GM21423 (cell line): ENCODE data around the gene NAA25.

Source experiments
- ATAC-seq: cut with Tn5 transposase; IDR thresholded peaks from one replicate; pipeline ENCODE4 v1.9.1; 2021; ENCODE audit warnings: mild to moderate bottlenecking, moderate library complexity; ENCODE audit not compliant: unreplicated experiment

The NAA25 gene

DNA sequence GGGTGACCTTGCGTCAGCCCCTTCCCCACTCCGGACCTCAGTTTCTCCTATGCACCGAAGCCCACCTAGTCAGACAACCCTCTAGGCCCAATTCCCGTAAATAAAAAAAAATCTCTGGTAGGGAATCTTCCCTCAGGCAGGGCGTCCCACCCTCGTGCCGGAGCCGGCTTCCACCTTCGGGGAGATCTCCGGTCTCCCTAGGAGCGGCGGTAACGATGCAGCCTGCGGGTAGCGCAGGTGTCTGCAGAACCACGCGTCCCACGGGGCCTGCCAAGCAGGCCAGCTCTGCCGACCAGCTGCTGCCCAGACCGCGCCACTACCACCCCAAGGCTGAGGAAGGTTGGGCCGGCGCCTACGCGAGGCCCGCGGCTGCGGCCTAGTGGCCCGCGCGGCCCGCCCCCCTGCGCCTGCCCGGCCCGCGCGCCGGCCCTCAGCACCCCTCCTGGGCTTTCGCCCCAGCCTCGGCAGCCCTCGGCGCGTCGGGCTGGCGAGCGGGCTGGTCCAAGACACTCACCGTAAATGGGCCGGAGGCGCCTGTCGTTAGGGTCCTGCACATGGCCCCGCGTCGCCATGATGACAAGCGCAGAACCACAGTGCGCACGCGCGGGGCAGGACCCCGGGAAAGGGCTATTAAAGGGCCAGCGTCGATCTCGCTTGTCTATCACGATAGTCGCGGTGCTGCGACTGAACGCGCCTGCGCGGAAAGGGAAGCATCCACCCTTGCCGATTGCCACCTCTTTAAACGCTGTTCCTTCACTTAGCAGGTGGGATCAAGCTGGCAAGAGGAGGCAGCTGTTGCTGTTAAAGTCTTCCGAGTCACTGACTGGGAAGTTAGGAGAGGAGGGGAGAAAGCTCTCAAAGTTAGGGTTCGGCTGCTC lies at the start of gene NAA25:
NAA25 (minus strand) TSS at position 582 of the 878 bp plus-strand sequence; CDS start at position 572, 10 bp downstream.
- peak; percentile 74 for ATAC-seq

DNA sequence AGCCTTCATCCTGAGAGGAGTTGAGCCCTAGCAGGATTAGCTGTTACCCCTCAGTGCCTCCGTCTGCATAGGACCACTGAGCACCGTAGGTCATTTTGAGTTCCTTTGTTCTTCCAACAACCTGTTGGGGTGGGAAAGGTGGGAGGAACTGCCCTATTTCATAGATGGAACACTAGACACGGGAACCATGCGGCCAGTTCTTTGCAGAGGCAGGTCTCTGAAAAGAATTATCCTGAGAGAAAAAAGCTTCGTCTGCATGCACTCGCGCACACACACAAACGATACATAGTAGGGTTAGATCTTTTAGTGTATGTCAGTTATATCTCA lies 45.3 kb upstream of the NAA25 start:
- no peak for ATAC-seq

DNA sequence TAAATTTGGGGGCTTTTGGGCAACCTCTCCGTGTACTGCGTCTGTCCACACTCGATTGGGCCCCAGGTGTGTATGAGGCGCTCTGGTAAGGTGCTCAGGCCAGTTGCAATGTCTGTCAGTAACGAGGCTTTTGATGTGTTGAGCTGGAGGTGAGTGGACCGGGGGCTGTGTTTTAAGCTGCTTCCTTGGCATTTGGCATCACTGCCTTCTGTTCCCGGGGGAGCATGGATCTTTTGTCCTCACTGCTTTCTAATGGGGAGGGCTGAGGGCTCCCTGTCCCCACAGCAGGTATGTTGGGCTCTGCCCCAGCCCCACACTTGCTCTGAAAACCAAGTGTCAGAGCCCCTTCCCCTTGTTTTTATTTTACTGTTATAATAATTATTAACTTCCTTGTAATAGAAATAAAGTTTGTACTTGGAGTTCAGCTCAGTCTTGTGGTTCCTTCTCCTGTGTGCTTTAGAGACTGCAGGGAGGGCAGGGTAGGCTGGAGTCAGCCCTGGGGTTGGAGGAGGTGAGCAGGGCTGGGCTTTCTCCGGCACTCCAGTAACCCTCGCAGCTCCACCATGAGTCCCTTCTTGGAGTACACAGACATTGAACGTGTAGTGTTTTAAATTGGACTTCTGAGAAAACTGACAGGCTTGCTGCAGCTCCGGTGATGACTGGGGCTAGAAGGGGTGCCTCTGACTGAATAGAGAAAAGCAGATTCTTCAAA lies 44.8 kb upstream of the NAA25 start:
- no peak for ATAC-seq

DNA sequence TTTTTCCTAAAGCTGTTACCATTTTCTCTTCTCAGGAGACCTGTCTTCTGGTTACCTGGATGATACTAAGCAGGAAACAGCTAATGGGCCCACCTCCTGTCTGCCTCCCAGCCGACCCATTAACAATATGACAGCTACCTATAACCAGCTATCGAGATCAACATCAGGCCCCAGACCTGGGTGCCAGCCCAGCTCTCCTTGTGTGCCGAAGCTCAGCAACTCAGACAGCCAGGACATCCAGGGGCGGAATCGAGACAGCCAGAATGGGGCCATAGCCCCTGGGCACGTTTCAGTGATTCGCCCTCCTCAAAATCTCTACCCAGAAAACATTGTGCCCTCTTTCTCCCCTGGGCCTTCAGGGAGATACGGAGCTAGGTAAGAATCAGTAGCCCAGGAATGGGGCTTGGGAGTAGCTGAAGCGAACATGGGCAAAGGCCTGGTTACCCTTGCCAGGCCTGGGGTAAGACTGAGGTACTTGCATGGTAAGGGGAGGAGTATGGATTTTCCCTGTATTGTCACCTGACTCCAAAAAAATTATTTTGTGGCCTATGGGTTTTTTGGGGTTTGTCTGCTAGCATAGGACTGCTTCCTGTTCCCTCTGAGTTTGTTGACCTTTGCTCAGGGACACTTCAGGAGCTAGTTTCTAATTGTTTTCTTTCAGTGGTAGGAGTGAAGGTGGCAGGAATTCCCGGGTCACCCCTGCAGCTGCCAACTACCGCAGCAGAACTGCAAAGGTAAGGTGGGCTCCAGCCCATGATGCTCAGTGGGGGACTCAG lies 43.4 kb upstream of the NAA25 start:
- no peak for ATAC-seq

DNA sequence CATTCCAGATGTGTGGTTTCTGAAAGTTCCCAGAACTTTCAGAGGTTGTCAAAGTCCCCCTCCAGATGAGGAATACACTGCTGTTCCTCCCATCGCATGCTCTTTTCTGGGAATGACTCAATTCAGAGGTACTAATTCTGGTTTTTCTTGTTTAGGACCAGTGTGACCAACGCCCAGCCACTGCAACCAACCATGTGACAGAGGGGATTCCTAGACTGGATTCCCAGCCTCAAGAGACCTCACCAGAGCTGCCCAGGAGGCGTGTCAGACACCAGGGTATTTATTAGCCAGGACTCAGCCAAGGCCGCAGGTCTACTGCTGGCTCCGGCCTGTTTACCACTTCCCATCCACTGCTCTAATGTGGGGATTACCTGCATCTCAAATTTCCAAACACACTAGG lies 41.0 kb upstream of the NAA25 start:
- no peak for ATAC-seq

DNA sequence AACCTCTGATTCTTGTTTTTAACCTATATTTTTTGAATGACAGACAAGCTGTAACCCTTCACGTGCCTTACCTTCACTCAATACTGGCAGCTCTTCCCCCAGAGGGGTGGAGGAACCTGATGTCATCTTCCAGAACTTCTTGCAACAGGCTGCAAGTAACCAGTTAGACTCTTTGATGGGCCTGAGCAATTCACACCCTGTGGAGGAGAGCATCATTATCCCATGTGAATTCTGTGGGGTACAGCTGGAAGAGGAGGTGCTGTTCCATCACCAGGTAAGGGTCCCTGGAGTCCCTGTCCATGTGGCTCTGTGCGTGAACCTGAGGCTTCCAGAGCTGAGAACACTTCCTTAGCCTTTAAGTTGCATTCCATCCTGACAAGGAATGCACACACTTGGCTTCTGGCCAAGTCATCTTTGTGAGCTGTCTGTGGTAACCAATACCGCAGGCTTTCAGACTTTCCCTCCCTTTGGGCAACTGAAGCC lies 39.5 kb upstream of the NAA25 start:
- ATAC-seq = no peak

DNA sequence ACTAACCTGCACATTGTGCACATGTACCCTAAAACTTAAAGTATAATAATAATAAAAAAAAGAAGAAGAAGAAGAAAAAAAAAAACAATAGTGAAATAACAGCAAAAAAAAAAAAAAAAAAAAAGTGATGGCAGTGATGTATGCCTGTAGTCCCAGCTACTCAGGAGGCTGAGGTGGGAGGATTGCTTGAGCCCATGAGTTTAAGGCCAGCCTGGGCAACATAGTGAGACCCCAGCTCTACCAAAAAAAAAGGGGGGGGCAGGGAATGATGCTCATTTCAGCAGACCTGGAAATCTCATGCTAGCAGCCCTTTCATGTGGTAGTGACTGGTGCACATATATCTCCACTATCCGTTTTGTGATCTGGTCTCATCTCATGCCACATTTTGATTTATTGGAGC lies 37.5 kb upstream of the NAA25 start:
- no peak for ATAC-seq

DNA sequence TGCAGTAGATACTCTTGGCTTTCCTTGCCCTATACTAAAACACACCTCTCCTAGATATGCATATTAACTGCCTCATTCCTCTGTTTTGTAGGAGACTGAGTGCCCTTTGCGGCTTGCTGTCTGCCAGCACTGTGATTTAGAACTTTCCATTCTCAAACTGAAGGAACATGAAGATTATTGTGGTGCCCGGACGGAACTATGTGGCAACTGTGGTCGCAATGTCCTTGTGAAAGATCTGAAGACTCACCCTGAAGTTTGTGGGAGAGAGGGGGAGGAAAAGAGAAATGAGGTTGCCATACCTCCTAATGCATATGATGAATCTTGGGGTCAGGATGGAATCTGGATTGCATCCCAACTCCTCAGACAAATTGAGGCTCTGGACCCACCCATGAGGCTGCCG lies 32.1 kb upstream of the NAA25 start:
- ATAC-seq = no peak

DNA sequence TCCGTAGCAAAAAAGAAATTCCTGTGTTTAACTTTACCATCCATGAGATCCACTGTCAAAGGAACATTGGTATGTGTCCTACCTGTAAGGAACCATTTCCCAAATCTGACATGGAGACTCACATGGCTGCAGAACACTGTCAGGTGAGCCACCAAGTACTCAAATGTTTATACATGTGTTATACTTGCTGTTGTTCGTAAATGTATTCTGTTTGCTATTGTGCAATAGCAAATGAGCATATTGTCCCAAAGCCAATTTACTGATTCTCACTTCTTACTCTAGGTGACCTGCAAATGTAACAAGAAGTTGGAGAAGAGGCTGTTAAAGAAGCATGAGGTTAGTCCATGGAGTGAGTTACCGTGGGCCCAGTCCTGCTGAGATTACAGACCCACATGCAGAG lies 26.1 kb upstream of the NAA25 start:
- ATAC-seq = no peak

DNA sequence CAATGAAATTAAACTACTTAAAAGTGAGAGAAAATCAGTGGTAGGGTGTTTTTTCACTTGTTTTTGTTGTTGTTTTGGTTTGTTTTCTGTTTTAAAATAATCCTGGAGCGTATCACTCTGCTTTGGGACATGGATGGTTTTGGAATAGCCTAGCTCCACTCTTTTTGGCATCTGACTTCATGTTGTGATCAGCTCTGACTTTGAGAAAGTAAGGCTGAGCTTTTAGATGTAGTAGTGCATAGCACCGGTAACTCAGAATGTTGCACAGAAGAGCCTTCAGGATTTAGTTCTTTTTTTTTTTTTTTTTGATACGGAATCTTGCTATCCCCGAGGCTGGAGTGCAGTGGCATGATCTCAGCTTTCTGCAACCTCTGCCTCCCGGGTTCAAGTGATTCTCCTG lies 24.8 kb upstream of the NAA25 start:
- ATAC-seq = no peak

DNA sequence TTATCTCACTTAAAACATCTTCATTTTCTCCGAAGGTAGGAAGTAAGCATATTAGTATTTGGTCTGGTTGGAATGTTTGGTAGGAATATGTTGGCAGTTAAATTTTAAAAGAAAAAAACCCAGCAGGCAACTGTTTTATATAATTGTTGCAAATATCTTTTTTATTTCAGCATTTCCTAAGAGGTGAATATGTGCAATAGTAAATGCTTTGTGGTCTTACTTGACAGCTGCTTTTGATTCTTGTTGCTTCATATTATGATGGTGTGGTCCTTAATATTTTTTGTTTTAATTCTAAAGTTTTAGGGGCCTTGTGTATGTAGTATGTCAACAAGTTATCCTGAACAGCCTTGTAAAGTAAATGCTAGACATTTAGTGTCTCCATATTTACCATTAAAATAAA lies 23.1 kb upstream of the NAA25 start:
- no peak for ATAC-seq

DNA sequence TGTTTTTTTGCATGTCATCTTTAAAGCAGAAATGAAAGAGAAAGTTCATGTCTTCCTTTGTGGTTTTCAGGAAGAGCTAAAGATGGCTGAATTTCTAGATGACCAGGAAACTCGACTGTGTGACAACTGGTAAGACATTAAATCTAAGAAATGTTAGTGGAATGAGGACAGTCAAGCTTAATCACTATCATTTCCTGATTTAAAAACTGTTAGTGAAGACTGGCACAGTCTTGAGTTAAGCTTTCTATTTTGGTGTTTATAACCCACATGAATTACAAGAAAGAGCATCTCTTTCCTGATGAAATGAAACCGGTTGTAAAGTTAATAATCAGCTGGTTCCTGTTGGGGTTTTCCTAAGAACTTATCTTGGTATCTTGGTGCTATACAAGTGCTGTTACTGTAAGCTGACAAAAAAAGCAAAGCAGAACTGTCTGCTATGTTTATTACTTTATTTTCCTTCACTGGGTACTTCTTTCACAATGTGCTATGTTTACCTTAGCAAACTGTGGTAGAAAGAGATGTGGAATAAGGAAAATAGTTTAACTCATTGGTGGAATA lies 21.9 kb upstream of the NAA25 start:
- peak; percentile 52 for ATAC-seq

DNA sequence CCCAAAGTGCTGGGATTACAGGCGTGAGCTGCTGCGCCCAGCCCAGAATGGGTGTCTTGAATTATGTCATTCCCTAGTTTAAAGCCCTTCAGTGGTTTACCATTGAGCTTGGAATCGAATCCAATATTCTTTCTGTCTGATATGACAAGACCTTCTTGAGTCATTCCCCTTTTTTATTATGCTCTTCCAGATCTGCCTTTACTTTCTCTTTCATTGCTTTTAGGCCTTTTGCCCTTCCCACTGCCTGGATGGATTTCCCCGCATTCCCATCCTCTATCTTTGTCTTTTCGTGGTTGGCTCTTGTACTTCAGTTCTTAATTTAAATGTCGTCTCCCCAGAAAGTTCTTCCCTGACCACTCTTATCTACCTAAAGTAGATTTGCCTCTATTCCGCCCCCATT lies 18.3 kb upstream of the NAA25 start:
- no peak for ATAC-seq

DNA sequence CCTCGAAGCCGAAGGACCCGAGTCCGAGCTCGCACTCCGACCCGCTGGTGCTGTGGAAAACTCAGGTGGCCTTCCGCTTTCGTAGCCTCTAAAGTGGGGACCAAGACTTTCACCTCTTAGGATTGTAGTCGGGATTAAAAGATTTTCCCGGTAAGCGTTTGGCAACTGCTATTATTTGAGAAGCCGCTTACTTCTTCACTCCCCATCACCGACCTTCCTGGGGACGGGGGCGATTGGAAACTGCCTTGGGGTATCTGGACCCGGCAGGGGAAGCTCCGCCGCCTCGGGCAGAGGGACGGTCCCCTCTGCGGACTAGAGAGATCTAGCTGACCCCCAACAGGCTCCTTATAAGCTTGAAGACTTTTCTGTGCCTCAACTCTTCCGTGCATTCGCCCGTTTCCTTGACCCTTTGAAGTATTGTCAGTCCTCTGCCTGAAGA lies 17.4 kb upstream of the NAA25 start:
- ATAC-seq = no peak

DNA sequence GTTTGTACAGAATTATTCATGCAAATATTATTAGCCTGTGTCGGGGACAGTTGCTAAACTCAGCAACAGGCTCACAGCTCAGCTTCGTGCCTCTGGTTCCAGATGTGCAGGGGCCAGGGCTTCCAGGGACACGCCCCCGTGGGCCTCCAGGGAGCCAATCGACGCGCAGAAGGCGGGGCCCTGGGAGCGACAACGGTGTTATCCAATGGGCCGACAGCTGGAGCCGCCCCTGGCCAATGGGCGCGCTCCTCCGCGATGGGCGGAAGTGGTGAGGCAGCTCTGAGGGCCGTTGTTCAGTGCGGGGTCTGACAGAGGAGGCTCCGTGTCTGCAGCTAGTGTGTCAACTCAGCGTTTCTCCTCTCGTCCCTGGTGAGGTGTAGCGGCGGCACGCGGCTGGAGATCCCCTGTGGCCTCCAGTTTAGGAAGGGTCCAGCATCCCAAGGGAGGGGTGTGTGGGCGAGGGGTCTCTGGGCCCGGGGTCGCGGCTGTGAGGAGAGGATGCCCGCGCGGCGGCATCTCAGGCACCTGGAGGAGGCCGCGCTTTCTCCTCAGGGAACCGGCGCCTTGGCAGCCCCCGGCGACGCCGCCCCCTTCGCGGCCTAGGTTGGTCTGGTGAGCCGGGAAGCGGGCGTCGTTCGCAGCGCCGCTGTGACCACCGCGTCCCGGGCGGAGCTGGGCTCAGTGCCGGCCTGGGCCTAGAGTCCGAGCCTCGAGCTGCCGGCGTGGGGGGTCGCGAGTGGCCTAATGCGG lies 16.8 kb upstream of the NAA25 start, which contains the start of gene TRAFD1:
TRAFD1 (plus strand) TSS at position 311 of the 750 bp plus-strand sequence. CDS start 4,963 bp downstream, outside the sequence.
- peak; percentile 92 for ATAC-seq

DNA sequence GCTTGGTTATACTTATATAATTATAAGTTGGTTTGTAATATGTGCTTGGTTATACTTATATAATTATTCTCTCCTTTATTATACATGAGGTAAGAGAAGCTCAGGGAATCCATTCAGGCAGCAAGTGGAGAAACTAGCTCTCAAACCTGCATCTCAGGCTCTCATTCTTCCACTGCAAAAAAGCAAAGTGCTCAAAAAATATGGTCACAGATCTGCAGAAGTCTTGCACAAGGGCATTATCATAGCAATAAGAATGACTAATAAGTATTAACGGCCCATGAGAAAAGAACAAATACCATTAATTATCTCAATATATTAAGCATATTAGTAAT lies 16.3 kb upstream of the NAA25 start:
- no peak for ATAC-seq

DNA sequence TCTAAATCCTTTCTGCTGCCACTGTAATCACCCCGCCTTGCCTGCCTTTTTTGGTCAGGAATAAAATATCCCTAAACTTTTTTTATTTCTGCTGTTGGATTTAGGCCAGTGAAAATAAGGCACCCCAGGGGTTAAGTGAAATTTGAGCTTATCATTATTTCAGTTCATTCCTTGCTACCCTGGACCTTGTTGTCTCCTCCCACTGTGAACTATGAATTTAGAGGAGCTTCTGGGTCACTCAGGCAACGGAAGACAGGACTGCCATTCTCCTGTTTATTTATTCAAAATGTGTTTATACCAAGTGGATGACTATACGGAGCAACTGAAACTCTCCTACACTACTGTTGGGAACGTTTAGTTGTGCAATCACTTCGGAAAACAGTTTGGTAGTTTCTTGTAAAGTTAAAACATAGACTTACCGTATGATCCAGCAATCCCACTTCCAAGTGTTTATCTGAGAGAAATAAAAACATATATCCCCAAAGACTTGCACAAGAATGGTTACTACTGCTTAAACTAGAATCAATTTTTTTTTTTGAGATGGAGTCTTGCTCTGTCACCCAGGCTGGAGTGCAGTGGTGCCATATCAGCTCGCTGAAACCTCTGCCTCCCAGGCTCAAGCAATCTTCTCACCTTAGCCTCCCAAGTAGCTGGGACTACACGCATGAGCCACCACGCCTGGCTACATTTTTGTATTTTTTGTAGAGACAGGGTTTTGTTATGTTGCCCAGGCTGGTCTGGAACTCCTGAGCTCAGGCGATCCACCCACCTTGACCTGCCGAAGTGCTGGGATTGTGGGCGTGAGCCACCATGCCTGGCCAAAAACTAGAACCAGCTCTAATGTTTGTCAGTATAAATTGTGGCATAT lies 14.5 kb upstream of the NAA25 start:
- no peak for ATAC-seq

DNA sequence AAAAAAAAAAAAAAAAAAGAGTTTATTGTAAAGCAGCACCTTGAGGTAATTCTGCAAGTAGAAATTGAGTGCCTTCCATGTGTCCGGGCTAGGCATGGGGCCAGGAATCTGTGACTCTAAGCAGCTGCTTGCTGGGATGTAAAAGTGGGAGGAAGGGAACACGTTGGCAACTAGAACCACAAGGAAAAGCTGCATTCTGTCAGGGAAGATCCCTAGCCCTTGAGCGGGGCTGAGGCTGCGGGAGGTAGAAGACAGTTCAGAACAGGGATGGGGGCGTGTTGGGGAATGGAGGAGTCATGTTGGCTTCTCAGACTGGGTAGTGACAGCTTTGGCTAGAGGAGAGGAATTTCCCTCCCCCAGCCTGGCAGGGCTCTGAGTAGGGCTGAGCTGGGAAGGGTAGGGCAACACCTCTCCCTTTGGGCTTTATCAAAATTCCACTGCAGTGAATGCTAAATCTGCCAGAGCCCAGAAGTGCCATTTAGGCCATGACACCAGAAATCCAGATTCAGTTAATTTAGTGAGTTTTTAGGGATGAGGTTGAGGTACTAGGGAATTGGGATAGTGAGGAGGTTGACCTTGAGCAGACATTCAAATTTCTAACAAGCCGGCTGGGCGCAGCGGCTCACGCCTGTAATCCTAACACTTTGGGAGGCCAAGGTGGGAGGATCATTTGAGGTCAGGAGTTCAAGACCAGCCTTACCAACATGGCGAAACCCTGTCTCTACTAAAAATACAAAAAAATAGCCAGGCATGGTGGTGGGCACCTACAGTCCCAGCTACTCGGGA lies 13.4 kb upstream of the NAA25 start:
- ATAC-seq = no peak

DNA sequence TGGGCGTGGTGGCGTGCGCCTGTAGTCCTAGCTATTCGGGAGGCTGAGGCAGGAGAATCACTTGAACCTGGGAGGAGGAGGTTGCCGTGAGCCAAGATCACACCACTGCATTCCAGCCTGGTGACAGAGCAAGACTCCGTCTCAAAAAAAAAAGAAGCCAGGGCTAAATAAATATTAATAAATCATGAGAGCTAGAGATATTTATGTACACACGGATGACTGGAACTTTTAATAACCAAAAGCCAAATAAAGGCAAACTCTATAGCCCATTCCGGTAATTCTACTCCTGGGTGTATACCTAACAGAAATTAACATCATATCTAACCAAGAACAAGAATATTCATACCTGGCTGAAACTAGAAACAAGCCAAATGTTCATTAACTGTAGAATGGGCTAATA lies 9.1 kb upstream of the NAA25 start:
- ATAC-seq = no peak
